ENCODE measurements around the gene WFDC2. TPM values are rescaled to one million over a fixed set of nuclear protein-coding genes. Genes with fewer than 3 reads are reported as not detected.

The WFDC2 gene
- total and polyA plus RNA-seq, 2 donors = 5.6 to 48.4 TPM

DNA sequence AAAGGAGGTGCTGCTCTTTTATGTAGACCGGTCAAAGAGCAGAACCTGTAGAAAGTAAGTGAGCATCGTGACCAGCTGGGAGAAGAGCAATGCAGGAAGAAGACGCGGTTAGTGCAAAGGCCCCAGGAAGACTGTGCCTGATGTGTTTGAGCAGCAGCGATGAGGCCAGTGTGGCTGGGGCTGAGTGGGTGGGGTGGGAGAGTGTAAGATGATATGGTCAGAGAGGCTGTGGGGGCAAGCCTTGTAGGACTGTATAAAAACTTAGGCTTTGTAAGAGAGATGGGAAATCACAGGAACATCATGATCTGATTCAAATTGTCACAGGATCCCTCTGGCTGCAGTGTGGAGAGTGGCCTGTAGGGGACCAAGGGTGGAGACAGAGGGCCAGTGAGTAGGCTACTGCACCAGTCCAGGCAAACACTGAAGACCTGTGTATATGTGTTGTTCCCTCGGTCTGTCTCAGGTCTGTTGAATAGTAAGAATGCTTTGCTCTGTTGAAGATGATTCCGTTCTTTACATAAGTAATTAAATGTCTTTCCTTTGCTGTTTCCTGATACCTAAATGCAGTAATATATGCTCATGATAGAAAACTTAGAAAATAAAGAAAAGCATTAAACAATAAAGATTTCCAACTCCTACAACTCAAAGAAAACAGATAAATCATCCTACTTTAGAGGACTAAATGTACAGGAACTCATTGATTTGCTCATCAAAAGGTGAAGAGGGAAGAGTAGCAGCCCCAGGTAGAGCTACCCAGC is 23.6 kb upstream of the WFDC2 start:
- 63% methylated on average over 7 of the region's 7 CpGs for WGBS
- H3K27ac ChIP-seq (ENCODE audit: low read depth in 1 of 2, low read length in 1 of 2) = no peak overlapping the region
- H3K4me1 ChIP-seq (ENCODE audit: control insufficient read depth in 2 of 2, insufficient read depth in 2 of 2, low read length in 2 of 2) = peaks cover 3 to 4% of the 10 kb centered on the region in 2 donors
- no peaks in the 10 kb centered on the region for H3K9me3 ChIP-seq (ENCODE audit: control insufficient read depth in 2 of 2, insufficient read depth in 1 of 2, low read length in 1 of 2)
- peaks cover 3 to 4% of the 10 kb centered on the region in 2 donors for H3K27me3 ChIP-seq (ENCODE audit: control insufficient read depth in 2 of 2, insufficient read depth in 1 of 2, low read length in 1 of 2)
- no peak overlapping the region for H3K4me3 ChIP-seq (ENCODE audit: low read length in 2 of 2)
- DNase-seq (ENCODE audit: low read depth in 6 of 9, low spot score in 9 of 9) = no peak
- H3K36me3 ChIP-seq (ENCODE audit: control insufficient read depth in 2 of 2, insufficient read depth in 2 of 2, low read length in 1 of 2) = no peaks in the 10 kb centered on the region

DNA sequence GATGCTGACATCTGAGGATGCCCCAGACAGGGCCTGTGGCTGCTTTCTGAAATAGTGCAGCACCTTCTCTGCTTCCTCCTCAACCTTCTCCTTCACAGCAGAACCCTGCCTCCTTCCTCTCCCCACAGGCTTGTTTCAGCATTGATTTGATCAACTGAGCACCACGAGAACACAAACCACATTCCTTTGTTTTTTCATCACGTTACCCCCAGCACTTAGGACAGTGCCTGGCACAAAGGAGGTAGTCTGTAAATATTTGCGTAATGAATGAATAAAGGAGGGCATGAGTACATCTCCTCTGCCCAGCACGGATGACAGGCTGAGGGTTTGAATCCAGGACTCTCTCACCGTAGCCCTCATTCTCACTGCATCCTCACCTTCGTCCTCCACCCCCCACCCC is 21.3 kb upstream of the WFDC2 start:
- Histone ChIP-seq H3K4me1 (ENCODE audit: control insufficient read depth in 2 of 2, insufficient read depth in 2 of 2, low read length in 2 of 2) (peaks cover 3 to 4% of the 10 kb centered on the region in 2 donors), H3K4me3 (ENCODE audit: low read length in 2 of 2) (no peak overlapping the region), H3K27me3 (ENCODE audit: control insufficient read depth in 2 of 2, insufficient read depth in 1 of 2, low read length in 1 of 2) (peaks cover 3 to 4% of the 10 kb centered on the region in 2 donors), H3K9me3 (ENCODE audit: control insufficient read depth in 2 of 2, insufficient read depth in 1 of 2, low read length in 1 of 2) (no peaks in the 10 kb centered on the region), H3K36me3 (ENCODE audit: control insufficient read depth in 2 of 2, insufficient read depth in 2 of 2, low read length in 1 of 2) (no peaks in the 10 kb centered on the region), H3K27ac (ENCODE audit: low read depth in 1 of 2, low read length in 1 of 2) (no peak overlapping the region)
- no peak for DNase-seq (ENCODE audit: low read depth in 6 of 9, low spot score in 9 of 9)
- 79% methylated on average over 6 of the region's 6 CpGs for WGBS

DNA sequence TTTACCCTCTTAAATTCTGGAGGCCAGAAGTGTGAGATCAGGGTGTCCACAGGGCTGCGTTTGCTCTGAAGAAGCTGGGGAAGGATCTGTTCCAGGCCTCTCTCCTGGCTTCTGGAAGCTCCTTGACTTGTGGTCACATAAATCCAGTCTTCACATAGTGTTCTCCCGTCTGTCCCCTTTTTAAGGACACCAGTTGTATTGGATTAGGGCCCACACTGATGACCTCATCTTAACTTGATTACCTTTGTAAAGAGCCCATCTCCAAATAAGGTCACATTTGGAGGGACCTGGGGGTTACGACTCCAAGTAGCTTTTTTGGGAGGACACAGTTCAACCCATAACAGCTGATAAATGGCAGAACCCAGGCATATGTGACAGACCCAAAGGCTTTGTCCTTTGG is 20.0 kb upstream of the WFDC2 start:
- peaks cover 0 to 3% of the 10 kb centered on the region in 2 donors for H3K27me3 ChIP-seq (ENCODE audit: control insufficient read depth in 2 of 2, insufficient read depth in 1 of 2, low read length in 1 of 2)
- H3K27ac ChIP-seq (ENCODE audit: low read depth in 1 of 2, low read length in 1 of 2) = no peak overlapping the region
- no peaks in the 10 kb centered on the region for H3K36me3 ChIP-seq (ENCODE audit: control insufficient read depth in 2 of 2, insufficient read depth in 2 of 2, low read length in 1 of 2)
- DNase-seq (ENCODE audit: low read depth in 6 of 9, low spot score in 9 of 9) = no peak
- H3K9me3 ChIP-seq (ENCODE audit: control insufficient read depth in 2 of 2, insufficient read depth in 1 of 2, low read length in 1 of 2) = no peaks in the 10 kb centered on the region
- 95% methylated on average over 3 of the region's 3 CpGs for WGBS
- H3K4me1 ChIP-seq (ENCODE audit: control insufficient read depth in 2 of 2, insufficient read depth in 2 of 2, low read length in 2 of 2) = no peaks in the 10 kb centered on the region
- no peak overlapping the region for H3K4me3 ChIP-seq (ENCODE audit: low read length in 2 of 2)

DNA sequence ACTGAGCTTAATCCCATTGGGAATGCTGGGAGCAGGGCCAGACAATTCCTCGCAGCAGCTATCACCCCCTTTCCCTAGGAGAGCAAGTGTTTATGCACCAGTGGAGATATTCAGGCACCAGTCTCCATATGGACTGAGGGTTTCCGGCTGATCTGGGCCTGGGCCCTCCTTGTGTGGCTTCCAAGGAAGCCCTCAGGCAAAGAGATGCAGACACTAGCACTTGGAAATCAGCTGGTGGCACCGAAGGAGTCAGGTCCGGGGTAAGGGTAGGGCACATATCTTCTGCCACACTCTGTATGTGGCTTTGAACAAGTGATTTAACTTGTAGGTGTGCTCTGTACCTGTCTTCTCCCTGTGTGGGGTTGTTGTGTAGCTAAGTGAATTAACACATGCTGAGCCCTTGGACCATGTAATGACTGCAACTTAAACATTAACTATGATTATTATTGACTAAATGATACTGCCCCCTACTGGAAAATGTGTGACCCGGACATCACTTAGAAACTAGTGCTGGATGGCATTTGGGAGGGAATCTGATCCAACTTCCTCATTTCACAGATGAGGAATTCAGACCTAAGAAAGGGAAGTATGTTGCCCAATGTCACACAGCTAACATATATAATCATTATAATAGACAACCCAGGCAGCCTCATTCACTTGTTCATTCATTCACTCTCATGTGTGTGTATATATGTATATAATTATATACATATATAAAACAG is 19.3 kb upstream of the WFDC2 start:
- no peaks in the 10 kb centered on the region for H3K9me3 ChIP-seq (ENCODE audit: control insufficient read depth in 2 of 2, insufficient read depth in 1 of 2, low read length in 1 of 2)
- H3K36me3 ChIP-seq (ENCODE audit: control insufficient read depth in 2 of 2, insufficient read depth in 2 of 2, low read length in 1 of 2) = no peaks in the 10 kb centered on the region
- H3K4me3 ChIP-seq (ENCODE audit: low read length in 2 of 2) = no peak overlapping the region
- no peak overlapping the region for H3K27ac ChIP-seq (ENCODE audit: low read depth in 1 of 2, low read length in 1 of 2)
- H3K4me1 ChIP-seq (ENCODE audit: control insufficient read depth in 2 of 2, insufficient read depth in 2 of 2, low read length in 2 of 2) = no peaks in the 10 kb centered on the region
- peak in 2 of 9 donors; percentile 37 to 53 for DNase-seq (ENCODE audit: low read depth in 6 of 9, low spot score in 9 of 9)
- 76% methylated on average over 5 of the region's 5 CpGs for WGBS
- H3K27me3 ChIP-seq (ENCODE audit: control insufficient read depth in 2 of 2, insufficient read depth in 1 of 2, low read length in 1 of 2) = peaks cover 0 to 3% of the 10 kb centered on the region in 2 donors

DNA sequence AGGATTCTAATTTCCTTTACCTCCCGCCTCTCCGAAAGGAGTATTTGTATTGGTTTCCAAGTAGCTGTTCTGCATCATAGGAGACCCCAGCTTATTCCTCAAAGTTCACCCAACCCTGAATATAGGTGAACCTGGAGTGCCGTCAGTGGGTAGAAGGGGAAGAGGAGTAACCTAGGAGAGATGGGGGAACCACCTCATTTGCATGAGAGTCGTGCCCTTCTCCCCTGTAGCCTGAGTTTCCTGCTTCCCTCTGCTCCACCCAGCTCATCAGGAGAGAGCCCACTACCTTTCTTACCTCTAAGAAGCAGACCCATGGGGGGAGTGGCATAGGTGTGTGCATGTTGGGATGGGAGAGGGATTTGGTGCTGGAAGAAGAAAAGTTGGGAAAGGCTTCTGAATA is 17.3 kb upstream of the WFDC2 start:
- H3K36me3 ChIP-seq (ENCODE audit: control insufficient read depth in 2 of 2, insufficient read depth in 2 of 2, low read length in 1 of 2) = no peaks in the 10 kb centered on the region
- no peaks in the 10 kb centered on the region for H3K4me1 ChIP-seq (ENCODE audit: control insufficient read depth in 2 of 2, insufficient read depth in 2 of 2, low read length in 2 of 2)
- WGBS = 70% methylated on average over 4 of the region's 4 CpGs
- no peak overlapping the region for H3K4me3 ChIP-seq (ENCODE audit: low read length in 2 of 2)
- H3K27me3 ChIP-seq (ENCODE audit: control insufficient read depth in 2 of 2, insufficient read depth in 1 of 2, low read length in 1 of 2) = no peaks in the 10 kb centered on the region
- no peak for DNase-seq (ENCODE audit: low read depth in 6 of 9, low spot score in 9 of 9)
- no peaks in the 10 kb centered on the region for H3K9me3 ChIP-seq (ENCODE audit: control insufficient read depth in 2 of 2, insufficient read depth in 1 of 2, low read length in 1 of 2)
- H3K27ac ChIP-seq (ENCODE audit: low read depth in 1 of 2, low read length in 1 of 2) = no peak overlapping the region

DNA sequence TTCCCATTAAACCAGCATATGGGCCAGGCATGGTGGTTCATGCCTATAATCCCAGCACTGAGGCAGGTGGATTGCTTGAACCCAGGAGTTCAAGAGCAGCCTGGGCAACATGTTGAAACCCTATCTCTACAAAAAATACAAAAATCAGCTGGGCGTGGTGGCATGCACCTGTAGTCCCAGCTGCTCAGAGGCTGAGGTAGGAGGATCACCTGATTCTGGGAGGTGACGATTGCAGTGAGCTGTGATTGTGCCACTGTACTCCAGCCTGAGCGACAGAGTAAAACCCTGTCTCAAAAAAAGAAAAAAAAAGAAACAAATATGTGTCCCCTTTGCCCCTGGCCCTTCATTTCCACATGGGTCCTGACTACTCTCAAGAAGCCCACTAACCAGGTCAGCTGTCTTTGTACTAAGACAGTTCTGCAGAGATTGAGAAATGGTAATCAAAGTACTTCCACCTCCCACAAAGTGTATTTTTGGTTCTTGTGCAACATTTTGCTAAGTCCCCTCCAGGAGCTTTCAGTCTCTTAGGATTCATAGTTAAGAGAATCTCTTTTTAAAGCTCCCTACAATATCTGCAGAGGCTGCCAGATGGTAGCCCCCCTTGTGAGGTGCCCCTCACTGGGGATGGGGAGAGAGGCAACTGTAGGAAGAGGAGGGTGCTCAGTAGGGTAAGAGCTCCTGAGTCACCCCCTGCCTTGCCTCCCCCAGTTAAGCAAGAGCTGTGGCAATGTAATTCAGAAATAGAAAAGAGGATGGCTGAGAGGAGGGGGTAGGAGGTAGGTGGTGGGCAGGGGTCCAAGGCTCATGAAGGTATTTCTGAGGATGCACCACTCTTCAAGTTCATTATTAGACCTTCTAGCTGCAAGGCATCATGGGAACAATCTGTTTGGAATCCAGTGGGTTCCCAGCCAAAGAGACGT is 16.5 kb upstream of the WFDC2 start:
- no peak overlapping the region for H3K4me3 ChIP-seq (ENCODE audit: low read length in 2 of 2)
- no peak overlapping the region for H3K27ac ChIP-seq (ENCODE audit: low read depth in 1 of 2, low read length in 1 of 2)
- no peak for DNase-seq (ENCODE audit: low read depth in 6 of 9, low spot score in 9 of 9)
- no peaks in the 10 kb centered on the region for H3K4me1 ChIP-seq (ENCODE audit: control insufficient read depth in 2 of 2, insufficient read depth in 2 of 2, low read length in 2 of 2)
- 95% methylated on average over 4 of the region's 4 CpGs for WGBS
- H3K9me3 ChIP-seq (ENCODE audit: control insufficient read depth in 2 of 2, insufficient read depth in 1 of 2, low read length in 1 of 2) = no peaks in the 10 kb centered on the region
- H3K36me3 ChIP-seq (ENCODE audit: control insufficient read depth in 2 of 2, insufficient read depth in 2 of 2, low read length in 1 of 2) = no peaks in the 10 kb centered on the region
- H3K27me3 ChIP-seq (ENCODE audit: control insufficient read depth in 2 of 2, insufficient read depth in 1 of 2, low read length in 1 of 2) = no peaks in the 10 kb centered on the region

DNA sequence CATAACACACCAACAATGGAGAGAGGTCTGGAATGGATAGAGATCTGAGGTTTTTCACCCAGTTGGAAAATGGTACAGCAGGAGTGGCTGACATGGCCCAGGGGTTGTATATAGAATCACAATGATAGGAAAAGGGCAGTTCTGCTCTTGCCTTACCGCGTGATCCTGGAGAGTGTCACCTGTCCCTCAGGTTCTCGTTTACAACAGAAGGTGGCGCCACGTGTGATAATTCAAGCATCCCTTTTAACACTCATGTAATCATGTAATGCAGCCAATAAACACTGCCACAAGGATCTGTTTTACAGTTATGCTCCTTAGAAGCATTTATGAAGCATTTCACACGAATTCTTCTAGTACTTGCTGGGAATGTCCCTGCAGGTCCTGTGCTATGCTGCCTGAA is 12.9 kb upstream of the WFDC2 start:
- DNase-seq (ENCODE audit: low read depth in 6 of 9, low spot score in 9 of 9) = peak in 1 of 9 donors; percentile 41
- WGBS = 28% methylated on average over 6 of the region's 6 CpGs
- no peaks in the 10 kb centered on the region for H3K36me3 ChIP-seq (ENCODE audit: control insufficient read depth in 2 of 2, insufficient read depth in 2 of 2, low read length in 1 of 2)
- H3K4me3 ChIP-seq (ENCODE audit: low read length in 2 of 2) = no peak overlapping the region
- peaks cover 0 to 2% of the 10 kb centered on the region in 2 donors for H3K27me3 ChIP-seq (ENCODE audit: control insufficient read depth in 2 of 2, insufficient read depth in 1 of 2, low read length in 1 of 2)
- no peaks in the 10 kb centered on the region for H3K9me3 ChIP-seq (ENCODE audit: control insufficient read depth in 2 of 2, insufficient read depth in 1 of 2, low read length in 1 of 2)
- no peak overlapping the region for H3K27ac ChIP-seq (ENCODE audit: low read depth in 1 of 2, low read length in 1 of 2)
- H3K4me1 ChIP-seq (ENCODE audit: control insufficient read depth in 2 of 2, insufficient read depth in 2 of 2, low read length in 2 of 2) = no peaks in the 10 kb centered on the region

DNA sequence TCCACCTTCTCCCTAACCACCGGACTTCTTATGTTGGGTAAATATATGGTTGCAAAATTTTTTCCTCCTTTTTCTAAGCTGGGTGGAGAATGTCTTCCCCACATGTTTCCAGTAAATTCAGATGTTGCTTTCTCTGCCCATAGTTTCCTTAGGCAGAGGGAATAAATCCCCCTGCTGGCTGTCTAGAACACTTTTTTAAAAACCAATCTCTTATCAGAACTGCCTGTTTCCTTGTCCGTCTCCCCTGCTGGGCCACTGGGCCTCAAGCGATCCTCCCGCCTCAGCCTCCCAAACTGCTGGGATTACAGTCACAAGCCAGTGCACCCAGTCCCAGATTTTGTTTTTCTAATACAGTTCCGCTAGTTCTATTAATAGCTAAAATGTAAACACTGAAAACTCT is 9.9 kb upstream of the WFDC2 start:
- no peaks in the 10 kb centered on the region for H3K9me3 ChIP-seq (ENCODE audit: control insufficient read depth in 2 of 2, insufficient read depth in 1 of 2, low read length in 1 of 2)
- no peaks in the 10 kb centered on the region for H3K4me1 ChIP-seq (ENCODE audit: control insufficient read depth in 2 of 2, insufficient read depth in 2 of 2, low read length in 2 of 2)
- no peaks in the 10 kb centered on the region for H3K36me3 ChIP-seq (ENCODE audit: control insufficient read depth in 2 of 2, insufficient read depth in 2 of 2, low read length in 1 of 2)
- WGBS = 92% methylated on average over 5 of the region's 5 CpGs
- no peak overlapping the region for H3K27ac ChIP-seq (ENCODE audit: low read depth in 1 of 2, low read length in 1 of 2)
- no peak for DNase-seq (ENCODE audit: low read depth in 6 of 9, low spot score in 9 of 9)
- H3K27me3 ChIP-seq (ENCODE audit: control insufficient read depth in 2 of 2, insufficient read depth in 1 of 2, low read length in 1 of 2) = peaks cover 0 to 5% of the 10 kb centered on the region in 2 donors
- H3K4me3 ChIP-seq (ENCODE audit: low read length in 2 of 2) = no peak overlapping the region

Measured in thymus (tissue), 11 donors.